Vagina (tissue), 2 donors: Measurements from ENCODE around the gene UQCRC2. TPM values are rescaled to one million over a fixed set of nuclear protein-coding genes. Genes with fewer than 3 reads are reported as not detected.

Experiments used
- DNase-seq, 2 donors: peaks; one replicate each; pipeline ENCODE4 v3.0.0-alpha.2; 2017; ENCODE audit errors: extremely low spot score in 2 of 2
- H3K27ac ChIP-seq: fragments of 200-600 bp; sonication (generic); one replicate; pipeline ENCODE4 v1.5.1; 2019
- H3K27me3 ChIP-seq: fragments of 200-600 bp; sonication (generic); one replicate; pipeline ENCODE4 v1.5.1; 2019
- H3K36me3 ChIP-seq, 2 donors: fragments of 200-600 bp; sonication (generic); one replicate each; pipeline ENCODE4 v1.5.1; 2017 to 2019
- H3K4me1 ChIP-seq: fragments of 200-600 bp; sonication (generic); one replicate; pipeline ENCODE4 v1.5.1; 2019
- H3K4me3 ChIP-seq, 2 donors: fragments of 200-600 bp; sonication (generic); 1 replicate in 1 of 2; 2 replicates in 1 of 2; pipeline ENCODE4 v1.5.1; 2016 to 2019
- H3K9me3 ChIP-seq: fragments of 200-600 bp; sonication (generic); one replicate; pipeline ENCODE4 v1.5.1; 2019
- CTCF ChIP-seq, 3 experiments: fragments of 450-650 bp in 2 of 3; fragments of 200-600 bp in 1 of 3; sonication (generic) in 1 of 3; IDR thresholded peaks; one replicate each; pipeline ENCODE4 v1.5.1; 2017 to 2019; ENCODE audit warnings: antibody characterized with exemption in 3 of 3, mild to moderate bottlenecking in 2 of 3, moderate library complexity in 2 of 3
- POLR2A ChIP-seq, 2 donors: fragments of 450-650 bp; IDR thresholded peaks; one replicate each; pipeline ENCODE4 v1.6.1; 2017; ENCODE audit warnings: antibody characterized with exemption in 2 of 2, mild to moderate bottlenecking in 2 of 2, moderate library complexity in 2 of 2
- POLR2AphosphoS5 ChIP-seq, 2 donors: sonication (generic); formaldehyde crosslinking; IDR thresholded peaks; one replicate each; pipeline ENCODE4 v1.9.0; 2017; ENCODE audit warnings: antibody characterized with exemption in 2 of 2, mild to moderate bottlenecking in 2 of 2, low read depth in 1 of 2; ENCODE audit not compliant: insufficient read depth in 1 of 2
- intact Hi-C: fragments of 100-400 bp; cut with DNase I; formaldehyde crosslinking; loops from one replicate; pipeline ENCODE4 v1.15.1; 2023
- total RNA-seq: library from RNA; depleted of rRNA; stranded (reverse); fragments of >200 nt; gene quantifications from one replicate; pipeline ENCODE4 v1.2.3, GENCODE V29; 2016

UQCRC2 gene
- total RNA-seq, 1 donor from 2014 or later: 155 TPM

GRCh38 chr16:22027633-22028032, 74.5 kb downstream of the UQCRC2 start:
- DNase-seq: no peak
- H3K4me1 ChIP-seq: peaks cover 25% of the 10 kb centered on the region
- H3K36me3 ChIP-seq: no peaks in the 10 kb centered on the region
- TF ChIP-seq CTCF (IDR thresholded peaks at IDR 0.05) (no peak), POLR2A (IDR thresholded peaks at IDR 0.05) (no peak), POLR2AphosphoS5 (IDR thresholded peaks at IDR 0.05; ENCODE audit: insufficient read depth in 1 of 2, low read depth in 1 of 2) (no peak)
- H3K27ac ChIP-seq: peak overlapping the region; percentile 52
- no peak overlapping the region for H3K4me3 ChIP-seq
- H3K27me3 ChIP-seq: no peaks in the 10 kb centered on the region
- H3K9me3 ChIP-seq: no peaks in the 10 kb centered on the region
- intact Hi-C loops: no loop called here

GRCh38 chr16:22029632-22030031, 76.5 kb downstream of the UQCRC2 start:
- H3K4me3 ChIP-seq: no peak overlapping the region
- H3K4me1 ChIP-seq: peaks cover 25% of the 10 kb centered on the region
- DNase-seq: no peak
- H3K9me3 ChIP-seq: no peaks in the 10 kb centered on the region
- no peaks in the 10 kb centered on the region for H3K27me3 ChIP-seq
- TF ChIP-seq CTCF (IDR thresholded peaks at IDR 0.05): no peak
- no peak for TF ChIP-seq POLR2AphosphoS5 (IDR thresholded peaks at IDR 0.05; ENCODE audit: insufficient read depth in 1 of 2, low read depth in 1 of 2)
- no peak for TF ChIP-seq POLR2A (IDR thresholded peaks at IDR 0.05)
- H3K27ac ChIP-seq: no peak overlapping the region
- H3K36me3 ChIP-seq: no peaks in the 10 kb centered on the region
- intact Hi-C loops: no loop called here

GRCh38 chr16:22030087-22030812, 77.1 kb downstream of the UQCRC2 start:
- H3K27ac ChIP-seq: no peak overlapping the region
- H3K36me3 ChIP-seq: no peaks in the 10 kb centered on the region
- no peak for DNase-seq
- intact Hi-C loops: no loop called here
- H3K9me3 ChIP-seq: no peaks in the 10 kb centered on the region
- H3K27me3 ChIP-seq: no peaks in the 10 kb centered on the region
- TF ChIP-seq CTCF (IDR thresholded peaks at IDR 0.05): no peak
- no peak for TF ChIP-seq POLR2A (IDR thresholded peaks at IDR 0.05)
- no peak for TF ChIP-seq POLR2AphosphoS5 (IDR thresholded peaks at IDR 0.05; ENCODE audit: insufficient read depth in 1 of 2, low read depth in 1 of 2)
- peaks cover 25% of the 10 kb centered on the region for H3K4me1 ChIP-seq
- H3K4me3 ChIP-seq: no peak overlapping the region

- H3K4me1 ChIP-seq: peaks cover 14% of the 10 kb centered on the region
- intact Hi-C loops: no loop called here
- H3K27ac ChIP-seq: no peak overlapping the region
- no peaks in the 10 kb centered on the region for H3K27me3 ChIP-seq
- H3K4me3 ChIP-seq: no peak overlapping the region
- H3K9me3 ChIP-seq: no peaks in the 10 kb centered on the region
- DNase-seq: no peak
- TF ChIP-seq POLR2A (IDR thresholded peaks at IDR 0.05) (no peak), POLR2AphosphoS5 (IDR thresholded peaks at IDR 0.05; ENCODE audit: insufficient read depth in 1 of 2, low read depth in 1 of 2) (no peak), CTCF (IDR thresholded peaks at IDR 0.05) (no peak)
- no peaks in the 10 kb centered on the region for H3K36me3 ChIP-seq
These were observed 78.4 kb downstream of the UQCRC2 start for GRCh38 chr16:22031483-22032083.

Other genes starting within 250 kb of the UQCRC2 start
- 63.3 TPM for gene NPIPB4, start 95.6 kb upstream of the UQCRC2 start, total RNA-seq
- not detected for gene PDZD9, start 47.8 kb downstream of the UQCRC2 start, total RNA-seq
- 33.9 TPM for gene MOSMO, start 54.8 kb downstream of the UQCRC2 start, total RNA-seq
- gene VWA3A, start 139.2 kb downstream of the UQCRC2 start, total RNA-seq: not detected
- not detected for gene SDR42E2, start 209.1 kb downstream of the UQCRC2 start, total RNA-seq